NCI-H128 (cell line): Measurements from ENCODE around the gene ANKRD34A.

Source experiments
- DNase-seq: peaks from one replicate; lab custom pipeline; 2025; ENCODE audit not compliant: unreplicated experiment; lab: John Stamatoyannopoulos, UW

The ANKRD34A gene

GRCh38 chr1:145912128-145912641 is 52.2 kb downstream of the ANKRD34A start:
- DNase-seq, result no peak
